DMS79 (cell line): ENCODE data around the gene ZNF267.
"Not testable (repeated sequence)": the region's sequence is repeated elsewhere in the genome, so short reads cannot be mapped to it uniquely, and the experiment has no call there.

Experiments used
- DNase-seq: peaks from one replicate; lab custom pipeline; 2025; lab: John Stamatoyannopoulos, UW

Gene ZNF267

GRCh38 chr16:31879937-31880321 is 6.3 kb downstream of the ZNF267 start:
- no peak for DNase-seq

- no peak for DNase-seq
Measured at GRCh38 chr16:31880322-31880979, 6.8 kb downstream of the ZNF267 start.

- no peak for DNase-seq
Measured at GRCh38 chr16:31886227-31886626, 12.6 kb downstream of the ZNF267 start.

GRCh38 chr16:31888735-31889134 is 15.1 kb downstream of the ZNF267 start:
- DNase-seq: no peak

- DNase-seq: not testable (repeated sequence)
Measured at GRCh38 chr16:31892111-31892510, 18.5 kb downstream of the ZNF267 start.

- DNase-seq: no peak
Measured at GRCh38 chr16:31893824-31894223, 20.2 kb downstream of the ZNF267 start.

- DNase-seq: no peak
Measured at GRCh38 chr16:31897283-31897682, 23.7 kb downstream of the ZNF267 start.

GRCh38 chr16:31899505-31899904 is 25.9 kb downstream of the ZNF267 start:
- DNase-seq: no peak

GRCh38 chr16:31904571-31904970 is 31.0 kb downstream of the ZNF267 start:
- not testable (repeated sequence) for DNase-seq

GRCh38 chr16:31913668-31914067 is 40.1 kb downstream of the ZNF267 start:
- DNase-seq: no peak

GRCh38 chr16:31916056-31916488 is 42.5 kb downstream of the ZNF267 start:
- DNase-seq: no peak

GRCh38 chr16:31920373-31920772 is 46.8 kb downstream of the ZNF267 start:
- no peak for DNase-seq

GRCh38 chr16:31951806-31952205 is 78.2 kb downstream of the ZNF267 start:
- DNase-seq: not testable (repeated sequence)

GRCh38 chr16:31952206-31952605 is 78.6 kb downstream of the ZNF267 start:
- DNase-seq: not testable (repeated sequence)

- DNase-seq: not testable (repeated sequence)
Measured at GRCh38 chr16:31956221-31956620, 82.6 kb downstream of the ZNF267 start.

- not testable (repeated sequence) for DNase-seq
Measured at GRCh38 chr16:31960186-31960910, 86.7 kb downstream of the ZNF267 start.
